NCI-H146 (cell line): ENCODE measurements around the gene SORCS3.
A peak's percentile ranks its signal among the peaks of the same experiment; 100 is the strongest.

ENCODE experiments used
- DNase-seq: peaks from one replicate; lab custom pipeline; 2025; lab: John Stamatoyannopoulos, UW

Gene SORCS3

GRCh38 chr10:104641187-104641936 is at the start of gene SORCS3:
Gene SORCS3 (plus strand): TSS chr10:104641290.
- peak; percentile 12 for DNase-seq

GRCh38 chr10:104591441-104591840 is 49.6 kb upstream of the SORCS3 start:
- DNase-seq: no peak

GRCh38 chr10:104601166-104601565 is 39.9 kb upstream of the SORCS3 start:
- DNase-seq: no peak

- DNase-seq: no peak
These were observed 32.8 kb upstream of the SORCS3 start for GRCh38 chr10:104608091-104608828.

GRCh38 chr10:104612571-104613205 is 28.4 kb upstream of the SORCS3 start:
- DNase-seq: no peak

- DNase-seq: no peak
These were observed 27.7 kb upstream of the SORCS3 start for GRCh38 chr10:104613406-104613805.

GRCh38 chr10:104614245-104614831 is 26.8 kb upstream of the SORCS3 start:
- peak; percentile 13 for DNase-seq

- no peak for DNase-seq
These were observed 26.0 kb upstream of the SORCS3 start for GRCh38 chr10:104615136-104615535.

- no peak for DNase-seq
These were observed 23.3 kb upstream of the SORCS3 start for GRCh38 chr10:104617831-104618230.

- no peak for DNase-seq
These were observed 18.9 kb upstream of the SORCS3 start for GRCh38 chr10:104622175-104622574.

GRCh38 chr10:104622598-104623209 is 18.4 kb upstream of the SORCS3 start:
- peak; percentile 76 for DNase-seq

GRCh38 chr10:104630731-104631130 is 10.4 kb upstream of the SORCS3 start:
- no peak for DNase-seq

- DNase-seq: no peak
These were observed 9.1 kb upstream of the SORCS3 start for GRCh38 chr10:104631946-104632345.

- DNase-seq: no peak
These were observed 2.1 kb upstream of the SORCS3 start for GRCh38 chr10:104638861-104639589.

GRCh38 chr10:104639590-104640338 is 1.3 kb upstream of the SORCS3 start:
- no peak for DNase-seq

- peak; percentile 25 for DNase-seq
These were observed 527 bp upstream of the SORCS3 start for GRCh38 chr10:104640339-104641186.

GRCh38 chr10:104641937-104642657 is 1.0 kb downstream of the SORCS3 start:
- DNase-seq: no peak

- no peak for DNase-seq
These were observed 1.7 kb downstream of the SORCS3 start for GRCh38 chr10:104642658-104643302.

- no peak for DNase-seq
These were observed 2.2 kb downstream of the SORCS3 start for GRCh38 chr10:104643303-104643663.
